COLO668 (cell line): ENCODE results near the gene EMP1.

Experiments used
- DNase-seq: peaks from one replicate; lab custom pipeline; 2025; ENCODE audit not compliant: unreplicated experiment; lab: John Stamatoyannopoulos, UW

EMP1 gene

GRCh38 chr12:13219320-13219719 is 22.8 kb downstream of the EMP1 start:
- no peak for DNase-seq

DNA sequence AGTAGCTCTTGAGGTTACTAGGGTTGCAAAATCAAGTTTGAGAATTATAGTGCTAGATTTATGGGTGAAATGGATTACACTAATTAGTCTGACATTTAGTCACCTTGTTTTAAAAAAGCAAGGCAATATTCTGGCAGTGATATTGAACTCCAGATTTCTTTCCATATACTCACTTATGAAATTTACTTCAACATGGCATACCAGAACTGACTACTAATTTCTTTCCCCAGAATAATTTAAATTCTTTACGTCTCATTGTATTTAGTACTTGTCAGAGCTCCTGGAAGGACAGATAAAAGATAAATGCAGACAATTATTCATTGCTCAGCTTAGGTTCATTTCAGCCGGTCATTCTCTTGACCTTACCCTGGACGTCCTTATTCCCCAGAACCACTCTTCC is 24.3 kb downstream of the EMP1 start:
- no peak for DNase-seq

- DNase-seq, result peak; percentile 22
Observed at GRCh38 chr12:13222076-13222475, 25.6 kb downstream of the EMP1 start.

DNA sequence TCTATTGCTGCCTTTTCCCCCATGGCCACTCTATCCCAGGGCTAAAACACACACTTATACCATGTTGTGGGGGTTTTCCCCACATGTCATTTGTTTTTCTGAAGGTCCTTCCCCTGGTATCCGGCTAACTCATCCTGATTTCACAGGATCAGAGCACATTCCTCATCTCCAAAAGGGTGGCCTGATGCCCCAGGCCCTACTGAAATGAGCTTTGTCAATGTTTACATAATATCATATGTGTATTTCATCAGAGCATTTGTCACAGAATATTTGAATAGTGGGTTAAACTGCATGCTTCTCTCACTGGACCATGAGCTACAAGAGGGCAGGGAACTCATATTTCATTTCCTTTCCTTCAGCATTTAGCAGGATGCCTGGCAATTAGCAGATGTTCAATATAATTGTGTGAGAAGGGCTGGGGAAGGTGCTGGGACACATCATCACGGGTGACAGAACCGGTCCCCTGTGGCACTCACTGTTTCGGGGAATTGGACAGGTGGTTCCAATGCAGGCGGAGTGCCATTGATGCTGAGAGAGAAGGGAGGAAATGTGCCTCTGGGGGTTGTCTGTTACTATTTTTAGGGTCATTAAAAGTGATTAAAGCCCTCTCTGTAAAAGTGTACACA is 26.8 kb downstream of the EMP1 start:
- DNase-seq, result peak; percentile 55

GRCh38 chr12:13223941-13224340 is 27.4 kb downstream of the EMP1 start:
- DNase-seq, result no peak

- DNase-seq, result no peak
Observed at GRCh38 chr12:13227191-13227590, 30.7 kb downstream of the EMP1 start.

DNA sequence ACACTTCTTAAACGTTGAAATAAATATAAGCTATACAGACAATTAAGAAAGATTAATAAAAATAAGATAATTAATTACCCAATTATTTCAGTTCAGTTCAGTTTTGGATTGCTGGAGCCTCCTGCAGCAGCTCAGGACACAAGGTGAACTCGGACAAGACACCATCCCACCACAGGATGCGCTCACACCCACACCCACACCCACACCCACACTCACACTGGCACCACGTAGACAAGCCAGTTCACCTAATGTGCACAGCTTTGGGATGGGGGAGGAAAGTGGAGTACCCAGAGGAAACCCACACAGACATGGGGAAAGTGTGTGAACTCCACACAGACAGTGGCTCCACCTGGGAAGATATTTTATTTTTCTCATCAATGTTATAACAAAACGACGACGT is 32.1 kb downstream of the EMP1 start:
- no peak for DNase-seq

DNA sequence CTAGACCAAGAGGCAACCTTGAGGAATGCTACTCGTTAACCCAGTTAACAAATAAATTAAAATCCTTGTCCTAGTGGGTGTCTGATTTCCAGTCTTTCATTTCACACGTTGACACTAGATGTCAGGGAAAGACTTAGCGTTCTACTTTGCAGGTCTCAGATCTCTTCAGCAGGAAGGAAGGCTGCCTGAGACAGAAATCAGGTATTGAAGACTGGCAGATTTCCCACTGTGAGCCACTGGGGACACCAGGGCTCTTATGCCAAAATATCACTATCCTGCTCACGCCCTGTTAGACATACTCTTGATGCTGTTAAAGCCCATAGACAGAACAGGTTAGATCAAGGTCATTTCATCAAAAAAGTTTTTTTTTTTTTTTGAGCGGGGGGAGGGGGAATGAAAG is 33.0 kb downstream of the EMP1 start:
- no peak for DNase-seq

DNA sequence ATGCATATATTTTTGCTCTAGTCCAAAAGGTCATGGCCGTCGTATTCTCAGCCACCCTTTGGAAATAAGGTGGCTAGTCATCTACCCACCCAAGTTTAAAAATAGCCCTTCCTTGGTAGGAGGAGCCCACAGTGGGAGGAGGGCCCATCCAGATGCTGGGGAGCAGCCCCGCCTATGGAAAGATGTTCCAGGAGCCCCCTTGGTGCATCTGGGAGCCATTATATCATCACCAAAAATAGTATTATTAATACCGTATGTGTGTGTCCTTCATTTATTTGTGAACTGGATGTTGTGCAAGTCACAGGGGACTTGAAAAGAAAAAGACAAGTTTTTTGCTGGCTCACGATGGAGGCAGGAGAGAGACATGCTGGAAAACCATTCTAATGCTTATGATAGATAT is 34.0 kb downstream of the EMP1 start:
- DNase-seq, result no peak

DNA sequence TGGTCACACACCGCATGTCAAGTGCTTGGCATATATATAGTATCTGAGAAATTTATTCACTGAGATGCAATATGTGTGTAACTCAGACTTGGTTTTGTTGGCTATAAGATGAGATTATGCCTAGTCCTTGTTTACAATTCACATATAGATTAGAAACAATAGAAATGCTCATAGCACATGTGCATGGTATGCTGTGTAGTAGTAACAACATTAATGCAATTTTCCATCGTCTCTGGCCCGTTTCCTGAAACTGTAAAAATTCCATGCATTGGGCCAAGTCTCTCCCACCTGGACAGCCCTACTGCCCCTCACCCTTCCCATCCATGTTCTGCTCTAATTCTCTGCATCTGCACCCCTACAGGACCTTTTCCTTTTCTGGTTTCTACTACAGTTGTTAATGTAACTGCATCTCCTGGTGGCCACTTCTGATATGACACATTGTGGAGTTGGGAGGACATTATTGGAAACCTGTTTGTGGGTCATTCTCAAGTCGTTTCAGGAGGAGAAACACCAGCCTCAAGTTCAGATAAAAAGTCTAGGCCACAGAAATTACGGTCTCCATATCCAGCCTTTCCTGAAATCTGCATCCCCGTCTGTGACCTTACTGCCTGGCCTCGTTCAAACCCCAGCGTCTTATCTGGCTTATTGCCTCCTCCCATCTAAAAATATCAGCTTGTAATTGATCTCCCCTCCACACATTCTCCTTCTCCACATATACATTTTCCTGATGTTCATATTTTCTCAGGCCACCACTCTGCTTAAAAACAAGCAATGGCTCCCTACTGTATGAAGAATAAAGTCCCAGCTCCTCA is 37.5 kb downstream of the EMP1 start:
- DNase-seq, result peak; percentile 33

GRCh38 chr12:13238204-13238603 is 41.7 kb downstream of the EMP1 start:
- no peak for DNase-seq

DNA sequence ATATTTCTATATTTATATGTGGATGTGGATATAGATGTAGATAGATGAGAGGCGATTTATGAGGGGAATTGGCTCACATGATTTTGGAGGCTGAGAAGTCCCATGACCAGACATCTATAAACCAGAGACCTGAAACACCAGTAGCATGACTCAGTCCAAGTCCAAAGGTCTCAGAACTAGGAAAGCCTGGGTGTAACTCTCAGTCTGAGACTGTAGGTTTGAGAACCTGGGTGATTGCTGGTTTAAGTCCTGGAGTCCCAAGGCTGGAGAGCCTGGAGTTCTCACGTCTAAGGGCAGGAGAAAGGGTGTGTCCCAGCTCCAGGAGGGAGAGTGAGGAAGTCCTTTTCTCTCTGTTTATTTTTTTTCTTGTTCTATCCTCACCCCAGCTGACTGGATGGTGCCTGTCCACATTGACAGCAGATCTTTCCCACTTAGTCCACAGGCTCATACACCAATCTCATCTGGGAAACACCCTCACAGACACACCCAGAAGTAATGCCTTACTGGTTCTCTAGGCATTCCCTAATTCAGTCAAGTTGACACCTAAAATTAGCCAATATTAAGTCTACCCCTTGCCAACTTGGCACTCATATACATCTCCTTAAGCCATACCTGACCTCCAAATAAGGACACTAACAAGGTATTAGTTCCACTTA is 45.4 kb downstream of the EMP1 start:
- no peak for DNase-seq

DNA sequence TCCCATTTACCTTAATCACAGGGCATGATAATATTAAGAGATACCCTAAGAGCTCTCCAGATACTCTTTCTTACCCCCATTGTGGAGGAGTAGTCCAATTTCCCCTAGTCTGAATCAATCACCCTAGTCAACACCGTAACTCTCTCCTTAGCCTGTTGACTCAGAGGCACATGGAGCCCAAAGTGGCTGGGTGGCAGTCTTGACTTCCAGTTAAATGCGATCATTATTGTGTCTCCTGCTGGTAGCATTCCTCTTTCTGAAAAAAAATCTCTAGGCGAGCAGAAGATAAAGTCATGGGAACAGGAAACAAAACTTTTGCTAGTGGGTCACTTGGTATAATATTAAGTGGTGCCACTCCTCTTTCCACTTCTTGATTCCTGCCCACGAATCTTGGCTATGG is 46.4 kb downstream of the EMP1 start:
- no peak for DNase-seq

DNA sequence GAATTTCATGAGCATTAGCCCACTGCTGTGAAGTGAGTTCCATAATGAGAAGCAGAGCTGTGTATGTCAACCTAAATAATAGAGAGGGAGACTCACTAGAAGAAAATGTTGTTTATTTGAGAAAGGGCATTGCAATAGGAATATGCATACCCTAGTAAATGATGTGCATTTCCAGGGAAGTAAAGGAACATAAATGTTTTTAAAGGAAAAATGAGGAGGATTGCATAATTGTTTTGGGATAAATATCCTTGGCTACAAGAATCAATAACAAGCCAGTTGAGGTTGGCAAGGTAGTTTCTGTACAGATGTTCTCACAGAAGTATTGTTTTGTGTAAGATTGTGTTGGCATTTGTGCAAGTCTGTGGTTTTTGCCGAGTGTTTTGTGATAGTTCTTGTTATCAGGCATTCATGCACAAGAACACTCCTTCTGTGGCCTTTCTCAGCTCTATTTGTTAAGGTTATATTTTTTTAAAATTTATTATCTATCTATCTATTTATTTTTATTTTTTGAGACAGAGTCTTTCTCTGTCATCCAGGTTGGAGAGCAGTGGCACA is 47.1 kb downstream of the EMP1 start:
- DNase-seq, result no peak

GRCh38 chr12:13247596-13247995 is 51.1 kb downstream of the EMP1 start:
- no peak for DNase-seq

DNA sequence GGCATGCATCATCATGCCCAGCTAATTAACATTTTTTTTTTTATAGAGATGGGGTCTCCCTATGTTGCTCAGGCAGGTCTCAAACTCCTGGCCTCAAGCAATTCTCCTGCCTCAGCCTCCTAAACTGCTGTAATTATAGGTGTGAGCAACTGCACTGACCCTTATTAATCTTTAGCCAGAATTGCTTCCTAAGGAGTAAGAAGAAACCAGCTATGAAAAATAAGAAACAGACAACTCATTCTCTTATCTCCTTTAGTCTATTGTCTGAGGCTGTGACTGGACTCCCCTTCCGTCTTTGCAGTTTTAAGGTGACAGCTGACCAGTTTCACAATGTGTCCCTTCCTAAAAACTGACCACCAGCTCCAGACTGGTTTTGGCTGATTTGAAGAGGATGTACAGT is 52.4 kb downstream of the EMP1 start:
- DNase-seq, result no peak

- DNase-seq, result no peak
Observed at GRCh38 chr12:13250416-13250815, 53.9 kb downstream of the EMP1 start.

DNA sequence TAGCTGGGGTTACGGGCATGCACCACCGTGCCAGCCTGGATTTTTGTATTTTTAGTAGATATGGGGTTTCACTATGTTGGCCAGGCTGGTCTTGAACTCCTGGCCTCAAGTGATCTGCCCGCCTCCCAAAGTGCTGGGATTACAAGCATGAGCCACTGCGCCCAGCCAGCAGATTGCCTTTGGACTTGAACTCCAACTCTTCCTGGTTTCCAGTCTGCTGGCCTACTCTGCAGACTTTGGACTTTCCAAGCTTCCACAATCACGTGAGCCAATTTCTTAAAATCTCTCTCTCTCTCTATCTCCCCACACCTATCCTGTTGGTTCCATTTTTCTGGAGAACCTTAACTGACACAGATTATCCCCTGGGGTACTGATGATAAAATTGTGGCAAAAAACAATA is 55.0 kb downstream of the EMP1 start:
- DNase-seq, result no peak

- no peak for DNase-seq
Observed at GRCh38 chr12:13252024-13252423, 55.5 kb downstream of the EMP1 start.

- DNase-seq, result no peak
Observed at GRCh38 chr12:13252616-13253015, 56.1 kb downstream of the EMP1 start.

- DNase-seq, result no peak
Observed at GRCh38 chr12:13253966-13254760, 57.6 kb downstream of the EMP1 start.
